HEK293 (cell line): Measurements from ENCODE around the gene KXD1.

ENCODE experiments used
- GLI2 ChIP-seq: fragments of 450-650 bp; formaldehyde crosslinking; IDR thresholded peaks from 2 replicates; pipeline ENCODE4; 2017; ENCODE audit warnings: missing biosample characterization, missing genetic modification characterization, low read depth, borderline replicate concordance
- HOXC10 ChIP-seq: sonication (generic); formaldehyde crosslinking; IDR thresholded peaks from 2 replicates; pipeline ENCODE4 v1.8.1; 2023; ENCODE audit warnings: mild to moderate bottlenecking, missing genetic modification reagents
- IKZF3 ChIP-seq: fragments of 450-650 bp; IDR thresholded peaks from 2 replicates; pipeline ENCODE4 v1.5.0; 2018; ENCODE audit warnings: missing biosample characterization, mild to moderate bottlenecking, missing genetic modification characterization, moderate library complexity
- MYNN ChIP-seq: fragments of 450-650 bp; formaldehyde crosslinking; IDR thresholded peaks from 2 replicates; pipeline ENCODE4 v1.5.1; 2016; ENCODE audit warnings: missing biosample characterization, missing genetic modification characterization, borderline replicate concordance
- TRIM28 ChIP-seq: IDR thresholded peaks from 2 replicates; pipeline ENCODE4 v1.6.1; 2011; ENCODE audit warnings: low read length, control low read depth, borderline replicate concordance
- WT1 ChIP-seq: fragments of 450-650 bp; formaldehyde crosslinking; IDR thresholded peaks from 2 replicates; pipeline ENCODE4 v1.5.1; 2016; ENCODE audit warnings: missing biosample characterization, missing genetic modification characterization
- ZBTB17 ChIP-seq: fragments of 450-650 bp; formaldehyde crosslinking; IDR thresholded peaks from 2 replicates; pipeline ENCODE4 v1.5.1; 2016; ENCODE audit warnings: missing biosample characterization, missing genetic modification characterization
- ZBTB8A ChIP-seq: fragments of 450-650 bp; formaldehyde crosslinking; IDR thresholded peaks from 2 replicates; pipeline ENCODE4 v1.5.1; 2016; ENCODE audit warnings: missing biosample characterization, missing genetic modification characterization
- ZFHX2 ChIP-seq: fragments of 450-650 bp; formaldehyde crosslinking; conservative IDR thresholded peaks from 2 replicates; pipeline ENCODE4 v1.5.1; 2016; ENCODE audit warnings: missing biosample characterization, missing genetic modification characterization
- ZIC2 ChIP-seq: fragments of 450-650 bp; formaldehyde crosslinking; IDR thresholded peaks from 2 replicates; pipeline ENCODE4 v1.5.1; 2016; ENCODE audit warnings: missing biosample characterization, missing genetic modification characterization
- ZNF169 ChIP-seq: fragments of 450-650 bp; formaldehyde crosslinking; IDR thresholded peaks from 2 replicates; pipeline ENCODE4 v1.5.1; 2016; ENCODE audit warnings: missing biosample characterization, missing genetic modification characterization
- ZNF19 ChIP-seq: fragments of 450-650 bp; formaldehyde crosslinking; IDR thresholded peaks from 2 replicates; pipeline ENCODE4; 2016; ENCODE audit warnings: missing biosample characterization, missing genetic modification characterization, low read depth
- ZNF2 ChIP-seq: fragments of 450-650 bp; formaldehyde crosslinking; IDR thresholded peaks from 2 replicates; pipeline ENCODE4 v1.5.1; 2016; ENCODE audit warnings: missing biosample characterization, missing genetic modification characterization
- ZNF266 ChIP-seq: fragments of 450-650 bp; formaldehyde crosslinking; IDR thresholded peaks from 2 replicates; pipeline ENCODE4 v1.5.1; 2016; ENCODE audit warnings: missing biosample characterization, missing genetic modification characterization, low read depth
- ZNF292 ChIP-seq: fragments of 450-650 bp; formaldehyde crosslinking; IDR thresholded peaks from 2 replicates; pipeline ENCODE4 v1.5.1; 2016; ENCODE audit warnings: low read depth, missing biosample characterization, missing genetic modification characterization, borderline replicate concordance
- ZNF302 ChIP-seq: fragments of 450-650 bp; formaldehyde crosslinking; IDR thresholded peaks from 2 replicates; pipeline ENCODE4 v1.5.1; 2016; ENCODE audit warnings: missing biosample characterization, missing genetic modification characterization, low read depth
- ZNF311 ChIP-seq: fragments of 450-650 bp; formaldehyde crosslinking; IDR thresholded peaks from 2 replicates; pipeline ENCODE4 v1.5.1; 2017; ENCODE audit warnings: missing biosample characterization, missing genetic modification characterization, borderline replicate concordance
- ZNF366 ChIP-seq: fragments of 450-650 bp; formaldehyde crosslinking; conservative IDR thresholded peaks from 2 replicates; pipeline ENCODE4 v1.5.1; 2016; ENCODE audit warnings: missing biosample characterization, missing genetic modification characterization
- ZNF391 ChIP-seq: fragments of 450-650 bp; formaldehyde crosslinking; IDR thresholded peaks from 2 replicates; pipeline ENCODE4 v1.5.1; 2016; ENCODE audit warnings: low read depth, missing biosample characterization, missing genetic modification characterization, borderline replicate concordance
- ZNF510 ChIP-seq: fragments of 450-650 bp; formaldehyde crosslinking; IDR thresholded peaks from 2 replicates; pipeline ENCODE4 v1.5.1; 2018; ENCODE audit warnings: mild to moderate bottlenecking, missing genetic modification characterization, missing biosample characterization; ENCODE audit not compliant: insufficient replicate concordance
- ZNF549 ChIP-seq: fragments of 450-650 bp; IDR thresholded peaks from 2 replicates; pipeline ENCODE4 v1.5.1; 2018; ENCODE audit warnings: missing biosample characterization, missing genetic modification characterization, mild to moderate bottlenecking, inconsistent platforms, moderate library complexity
- ZNF624 ChIP-seq: fragments of 450-650 bp; formaldehyde crosslinking; IDR thresholded peaks from 2 replicates; pipeline ENCODE4 v1.5.1; 2017; ENCODE audit warnings: missing biosample characterization, missing genetic modification characterization
- ZNF664 ChIP-seq: fragments of 450-650 bp; formaldehyde crosslinking; IDR thresholded peaks from 2 replicates; pipeline ENCODE4 v1.5.1; 2016; ENCODE audit warnings: missing biosample characterization, missing genetic modification characterization
- ZNF707 ChIP-seq: fragments of 450-650 bp; formaldehyde crosslinking; IDR thresholded peaks from 2 replicates; pipeline ENCODE4 v1.5.1; 2016; ENCODE audit warnings: missing biosample characterization, missing genetic modification characterization
- ZNF747 ChIP-seq: fragments of 450-650 bp; formaldehyde crosslinking; IDR thresholded peaks from 2 replicates; pipeline ENCODE4 v1.5.1; 2016; ENCODE audit warnings: missing biosample characterization, missing genetic modification characterization
- ZNF76 ChIP-seq: fragments of 450-650 bp; formaldehyde crosslinking; IDR thresholded peaks from 2 replicates; pipeline ENCODE4; 2016; ENCODE audit warnings: low read depth, missing biosample characterization, missing genetic modification characterization, borderline replicate concordance
- ZNF792 ChIP-seq: fragments of 450-650 bp; formaldehyde crosslinking; IDR thresholded peaks from 2 replicates; pipeline ENCODE4 v1.5.1; 2016; ENCODE audit warnings: missing biosample characterization, missing genetic modification characterization
- ZXDB ChIP-seq: fragments of 450-650 bp; formaldehyde crosslinking; IDR thresholded peaks from 2 replicates; pipeline ENCODE4 v1.5.1; 2016; ENCODE audit warnings: missing biosample characterization, missing genetic modification characterization
- TF ChIP-seq, protein P1 (sequence below): fragments of 450-650 bp; formaldehyde crosslinking; IDR thresholded peaks from 2 replicates; pipeline ENCODE4 v1.5.1; 2016; ENCODE audit warnings: missing biosample characterization, missing genetic modification characterization
- TF ChIP-seq, protein P2 (sequence below): fragments of 450-650 bp; formaldehyde crosslinking; IDR thresholded peaks from 2 replicates; pipeline ENCODE4 v1.5.1; 2017; ENCODE audit warnings: missing biosample characterization, missing genetic modification characterization
- TF ChIP-seq, protein P3 (sequence below): fragments of 450-650 bp; formaldehyde crosslinking; IDR thresholded peaks from 2 replicates; pipeline ENCODE4 v1.5.1; 2016; ENCODE audit warnings: missing biosample characterization, missing genetic modification characterization
- TF ChIP-seq, protein P4 (sequence below): fragments of 450-650 bp; formaldehyde crosslinking; IDR thresholded peaks from 2 replicates; pipeline ENCODE4 v1.5.1; 2016; ENCODE audit warnings: missing biosample characterization, missing genetic modification characterization

Gene KXD1

DNA sequence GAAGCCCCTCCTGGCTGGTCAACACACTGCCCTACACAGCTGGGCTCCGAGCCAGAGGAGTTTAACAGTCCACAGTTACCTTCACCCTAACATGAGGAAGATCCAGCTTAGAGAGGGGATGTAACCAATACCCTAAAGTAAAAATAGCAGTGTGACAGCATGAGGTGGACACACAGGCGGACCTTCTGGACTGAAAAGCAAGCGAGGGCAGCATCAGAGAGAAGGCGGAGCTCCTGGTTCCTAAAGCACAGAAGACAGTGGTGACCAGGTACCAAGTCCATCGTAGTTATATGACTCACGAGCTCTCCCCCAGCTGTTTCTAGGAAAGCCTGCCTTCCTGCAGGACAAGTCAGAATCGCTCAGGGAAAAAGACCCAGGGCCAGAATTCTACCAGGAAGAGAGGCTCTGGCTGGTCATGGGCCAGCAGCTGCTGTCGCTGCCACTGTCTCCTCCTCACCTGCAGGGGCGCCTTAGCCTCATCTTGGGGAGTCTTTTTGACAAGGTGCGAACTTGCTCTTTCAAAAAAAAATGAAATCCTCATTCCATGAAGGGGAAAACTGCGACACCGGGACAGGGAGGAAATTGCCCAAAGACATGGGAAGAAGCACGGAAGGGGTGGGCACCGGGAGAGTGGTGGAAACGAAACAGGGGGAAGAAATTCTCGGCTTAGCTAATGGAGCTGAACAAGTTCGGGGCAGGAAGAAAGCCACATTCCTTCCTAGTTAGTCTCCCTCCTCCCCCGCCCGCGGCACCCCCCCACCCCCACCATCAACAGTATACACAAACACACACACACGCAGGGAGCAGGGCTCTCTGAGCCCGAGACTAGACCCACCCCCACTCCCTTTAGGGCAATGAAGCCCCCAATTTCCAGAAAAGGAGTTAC, 37.5 kb upstream of the KXD1 start (continued):
- TF ChIP-seq ZNF510 (tag by site-specific recombination), result no peak
- TF ChIP-seq ZNF76, result no peak
- TF ChIP-seq WT1 (tag by site-specific recombination), result no peak
- TF ChIP-seq GLI2 (tag by site-specific recombination), result no peak
- TF ChIP-seq ZNF302 (tag by site-specific recombination), result no peak
- TF ChIP-seq HOXC10 (CRISPR knock-in tag), result no peak
- no peak for TF ChIP-seq ZNF624
- TF ChIP-seq, protein P1, sequence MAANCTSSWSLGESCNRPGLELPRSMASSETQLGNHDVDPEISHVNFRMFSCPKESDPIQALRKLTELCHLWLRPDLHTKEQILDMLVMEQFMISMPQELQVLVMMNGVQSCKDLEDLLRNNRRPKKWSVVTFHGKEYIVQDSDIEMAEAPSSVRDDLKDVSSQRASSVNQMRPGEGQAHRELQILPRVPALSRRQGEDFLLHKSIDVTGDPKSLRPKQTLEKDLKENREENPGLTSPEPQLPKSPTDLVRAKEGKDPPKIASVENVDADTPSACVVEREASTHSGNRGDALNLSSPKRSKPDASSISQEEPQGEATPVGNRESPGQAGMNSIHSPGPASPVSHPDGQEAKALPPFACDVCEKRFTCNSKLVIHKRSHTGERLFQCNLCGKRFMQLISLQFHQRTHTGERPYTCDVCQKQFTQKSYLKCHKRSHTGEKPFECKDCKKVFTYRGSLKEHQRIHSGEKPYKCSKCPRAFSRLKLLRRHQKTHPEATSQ (tag by site-specific recombination), result no peak
- no peak for TF ChIP-seq ZNF549 (tag by site-specific recombination)
- TF ChIP-seq ZXDB (tag by site-specific recombination), result peak; percentile 58; the same call in 1 of the 2 replicates
- TF ChIP-seq ZNF664 (tag by site-specific recombination), result no peak
- no peak for TF ChIP-seq TRIM28
- TF ChIP-seq ZNF747 (tag by site-specific recombination), result no peak
- TF ChIP-seq ZNF169 (tag by site-specific recombination), result no peak
- no peak for TF ChIP-seq ZNF292 (tag by site-specific recombination)
- TF ChIP-seq ZIC2 (tag by site-specific recombination), result no peak
- TF ChIP-seq, protein P2, sequence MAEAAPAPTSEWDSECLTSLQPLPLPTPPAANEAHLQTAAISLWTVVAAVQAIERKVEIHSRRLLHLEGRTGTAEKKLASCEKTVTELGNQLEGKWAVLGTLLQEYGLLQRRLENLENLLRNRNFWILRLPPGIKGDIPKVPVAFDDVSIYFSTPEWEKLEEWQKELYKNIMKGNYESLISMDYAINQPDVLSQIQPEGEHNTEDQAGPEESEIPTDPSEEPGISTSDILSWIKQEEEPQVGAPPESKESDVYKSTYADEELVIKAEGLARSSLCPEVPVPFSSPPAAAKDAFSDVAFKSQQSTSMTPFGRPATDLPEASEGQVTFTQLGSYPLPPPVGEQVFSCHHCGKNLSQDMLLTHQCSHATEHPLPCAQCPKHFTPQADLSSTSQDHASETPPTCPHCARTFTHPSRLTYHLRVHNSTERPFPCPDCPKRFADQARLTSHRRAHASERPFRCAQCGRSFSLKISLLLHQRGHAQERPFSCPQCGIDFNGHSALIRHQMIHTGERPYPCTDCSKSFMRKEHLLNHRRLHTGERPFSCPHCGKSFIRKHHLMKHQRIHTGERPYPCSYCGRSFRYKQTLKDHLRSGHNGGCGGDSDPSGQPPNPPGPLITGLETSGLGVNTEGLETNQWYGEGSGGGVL (tag by site-specific recombination), result peak; percentile 57; the same call in 1 of the 2 replicates
- peak; percentile 74 for TF ChIP-seq IKZF3 (tag by site-specific recombination)
- no peak for TF ChIP-seq MYNN (tag by site-specific recombination)
- no peak for TF ChIP-seq ZNF19
- TF ChIP-seq ZNF2 (tag by site-specific recombination), result 0 out of 2 replicates have a peak, but pooled peaks have one; percentile 56
- TF ChIP-seq ZNF707 (tag by site-specific recombination), result no peak
- peak; percentile 27; the same call in 1 of the 2 replicates for TF ChIP-seq ZBTB17 (tag by site-specific recombination)
- no peak for TF ChIP-seq ZFHX2 (tag by site-specific recombination)
- TF ChIP-seq ZNF266 (tag by site-specific recombination), result no peak
- no peak for TF ChIP-seq ZNF792
- TF ChIP-seq ZNF311, result no peak
- peak; percentile 77 for TF ChIP-seq ZNF366 (tag by site-specific recombination)
- TF ChIP-seq ZBTB8A (tag by site-specific recombination), result no peak
- TF ChIP-seq, protein P3, sequence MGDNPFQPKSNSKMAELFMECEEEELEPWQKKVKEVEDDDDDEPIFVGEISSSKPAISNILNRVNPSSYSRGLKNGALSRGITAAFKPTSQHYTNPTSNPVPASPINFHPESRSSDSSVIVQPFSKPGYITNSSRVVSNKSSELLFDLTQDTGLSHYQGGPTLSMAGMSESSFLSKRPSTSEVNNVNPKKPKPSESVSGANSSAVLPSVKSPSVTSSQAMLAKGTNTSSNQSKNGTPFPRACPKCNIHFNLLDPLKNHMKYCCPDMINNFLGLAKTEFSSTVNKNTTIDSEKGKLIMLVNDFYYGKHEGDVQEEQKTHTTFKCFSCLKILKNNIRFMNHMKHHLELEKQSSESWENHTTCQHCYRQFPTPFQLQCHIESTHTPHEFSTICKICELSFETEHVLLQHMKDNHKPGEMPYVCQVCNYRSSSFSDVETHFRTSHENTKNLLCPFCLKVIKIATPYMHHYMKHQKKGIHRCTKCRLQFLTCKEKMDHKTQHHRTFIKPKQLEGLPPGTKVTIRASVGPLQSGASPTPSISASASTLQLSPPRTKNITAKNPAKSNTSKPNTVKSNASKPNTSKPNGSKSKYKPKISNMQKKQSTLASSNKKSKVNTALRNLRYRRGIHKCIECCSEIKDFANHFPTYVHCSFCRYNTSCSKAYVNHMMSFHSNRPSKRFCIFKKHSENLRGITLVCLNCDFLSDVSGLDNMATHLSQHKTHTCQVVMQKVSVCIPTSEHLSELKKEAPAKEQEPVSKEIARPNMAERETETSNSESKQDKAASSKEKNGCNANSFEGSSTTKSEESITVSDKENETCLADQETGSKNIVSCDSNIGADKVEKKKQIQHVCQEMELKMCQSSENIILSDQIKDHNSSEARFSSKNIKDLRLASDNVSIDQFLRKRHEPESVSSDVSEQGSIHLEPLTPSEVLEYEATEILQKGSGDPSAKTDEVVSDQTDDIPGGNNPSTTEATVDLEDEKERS (tag by site-specific recombination), result no peak
- no peak for TF ChIP-seq ZNF391 (tag by site-specific recombination)
- TF ChIP-seq, protein P4, sequence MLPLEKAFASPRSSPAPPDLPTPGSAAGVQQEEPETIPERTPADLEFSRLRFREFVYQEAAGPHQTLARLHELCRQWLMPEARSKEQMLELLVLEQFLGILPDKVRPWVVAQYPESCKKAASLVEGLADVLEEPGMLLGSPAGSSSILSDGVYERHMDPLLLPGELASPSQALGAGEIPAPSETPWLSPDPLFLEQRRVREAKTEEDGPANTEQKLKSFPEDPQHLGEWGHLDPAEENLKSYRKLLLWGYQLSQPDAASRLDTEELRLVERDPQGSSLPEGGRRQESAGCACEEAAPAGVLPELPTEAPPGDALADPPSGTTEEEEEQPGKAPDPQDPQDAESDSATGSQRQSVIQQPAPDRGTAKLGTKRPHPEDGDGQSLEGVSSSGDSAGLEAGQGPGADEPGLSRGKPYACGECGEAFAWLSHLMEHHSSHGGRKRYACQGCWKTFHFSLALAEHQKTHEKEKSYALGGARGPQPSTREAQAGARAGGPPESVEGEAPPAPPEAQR (tag by site-specific recombination), result no peak
